Activated CD4-positive, alpha-beta T cell treated with anti-CD3 and anti-CD28 coated beads, Interleukin-2, amount 10 ng/mL, durations not matched to agents 24 days and 14 days (primary cell): ENCODE results near the gene ABHD14A. TPM values are rescaled to one million over a fixed set of nuclear protein-coding genes. Genes with fewer than 3 reads are reported as not detected.

Source experiments
- DNase-seq: peaks from one replicate; pipeline ENCODE4 v3.0.0; 2022
- H3K27ac Mint-ChIP-seq: one replicate; pipeline ENCODE4 v1.8.0; 2022; ENCODE audit warnings: mild to moderate bottlenecking, mixed read lengths
- H3K27me3 Mint-ChIP-seq: one replicate; pipeline ENCODE4 v1.8.0; 2022; ENCODE audit warnings: mixed read lengths
- H3K36me3 Mint-ChIP-seq: one replicate; pipeline ENCODE4 v1.8.0; 2022; ENCODE audit warnings: low read depth, mild to moderate bottlenecking, mixed read lengths
- H3K4me1 Mint-ChIP-seq: one replicate; pipeline ENCODE4 v1.8.0; 2021; ENCODE audit warnings: mixed read lengths
- H3K4me3 Mint-ChIP-seq: one replicate; pipeline ENCODE4 v1.8.0; 2022; ENCODE audit warnings: mild to moderate bottlenecking, moderate library complexity, mixed read lengths
- H3K9me3 Mint-ChIP-seq: one replicate; pipeline ENCODE4 v1.8.0; 2021; ENCODE audit warnings: mixed read lengths
- intact Hi-C: fragments of 100-400 bp; cut with micrococcal nuclease; formaldehyde crosslinking; loops from one replicate; pipeline ENCODE4 v1.15.1; 2023
- total RNA-seq: library from RNA; stranded (reverse); gene quantifications from 2 replicates; pipeline ENCODE4 v1.2.3, GENCODE V29; 2022

Gene ABHD14A
- total RNA-seq, 1 donor from 2014 or later: 12.3 TPM

DNA sequence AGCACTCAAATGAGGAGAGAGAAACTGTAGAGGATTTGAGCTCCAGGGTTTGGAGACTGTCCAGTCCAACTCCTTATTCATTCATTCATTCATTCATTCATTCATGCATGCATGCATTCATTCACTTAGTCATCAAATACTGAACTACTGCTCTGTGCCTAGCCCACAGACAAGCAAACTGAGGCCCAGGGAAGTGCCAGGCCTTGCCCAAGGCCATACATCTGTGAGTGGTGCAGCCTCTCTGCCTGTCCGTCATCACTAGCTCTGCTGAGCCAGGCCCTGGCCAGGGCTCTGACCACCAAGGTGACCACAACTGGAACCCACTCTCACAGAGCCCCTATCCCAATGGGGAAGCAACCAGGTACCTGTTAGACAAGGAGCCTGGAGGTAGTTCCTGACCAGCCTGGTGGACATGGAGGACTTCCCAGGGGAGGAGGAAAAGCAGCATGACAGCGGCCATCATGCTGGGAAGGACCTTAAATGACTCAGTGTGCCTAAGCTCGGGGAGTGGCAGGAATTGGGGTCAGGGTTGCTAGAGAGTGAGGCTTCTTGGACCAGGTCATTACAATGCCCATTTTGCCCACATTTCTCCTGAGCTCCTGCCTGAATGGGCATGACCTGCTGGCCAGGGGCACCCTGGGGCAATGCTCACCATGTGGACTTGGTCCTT lies 48.4 kb downstream of the ABHD14A start:
- intact Hi-C loops: no loop called here
- Mint-ChIP-seq H3K27me3 (no peaks in the 10 kb centered on the region), H3K4me1 (peaks cover 3% of the 10 kb centered on the region), H3K27ac (no peak overlapping the region), H3K4me3 (no peak overlapping the region), H3K9me3 (no peaks in the 10 kb centered on the region), H3K36me3 (no peaks in the 10 kb centered on the region)
- no peak for DNase-seq

DNA sequence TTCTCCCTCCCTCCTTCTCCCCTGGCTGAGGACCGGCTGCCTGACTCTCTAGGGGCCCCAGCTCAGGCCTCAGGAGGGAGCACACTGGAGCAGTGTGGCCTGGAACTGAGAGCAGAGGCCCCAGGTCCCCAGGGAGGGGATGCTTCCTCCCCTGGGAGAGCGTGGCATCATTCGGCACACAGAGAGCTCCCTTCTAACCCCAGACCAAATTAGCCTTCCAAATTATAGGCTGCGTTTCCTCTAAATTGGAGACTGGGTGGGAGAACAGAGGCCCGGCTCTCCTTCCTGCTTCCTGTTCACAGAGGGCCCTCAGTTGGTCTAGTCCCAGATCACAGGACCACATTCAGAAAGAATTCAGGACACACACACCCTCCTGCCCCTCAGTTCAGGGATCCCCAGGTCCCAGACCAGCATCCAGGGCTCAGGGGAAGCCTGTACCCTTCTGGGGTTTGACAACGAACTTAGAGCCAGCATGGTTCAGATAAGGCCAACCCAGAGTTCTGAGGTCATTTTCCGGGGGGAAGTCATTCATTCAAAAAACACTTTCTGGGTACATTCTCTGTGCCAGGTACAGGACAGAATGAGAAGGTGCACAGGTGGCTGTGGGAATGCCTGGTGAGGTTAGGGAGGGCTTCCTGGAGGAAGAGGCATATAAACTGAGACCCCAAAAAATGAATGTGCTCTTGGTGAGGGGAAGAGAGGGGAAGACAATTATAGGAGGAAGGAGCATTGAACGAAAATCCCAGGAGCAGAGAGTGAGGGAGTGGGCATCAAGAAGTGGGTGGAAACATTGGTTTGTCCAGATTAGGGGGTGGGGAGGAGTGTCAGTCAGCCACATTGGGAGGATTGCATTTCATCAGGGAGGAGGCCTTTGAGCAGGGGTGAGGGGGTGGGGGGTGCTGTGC lies 49.2 kb downstream of the ABHD14A start:
- Mint-ChIP-seq H3K27me3 (no peaks in the 10 kb centered on the region), H3K27ac (no peak overlapping the region), H3K4me1 (peaks cover 3% of the 10 kb centered on the region), H3K36me3 (no peaks in the 10 kb centered on the region), H3K4me3 (no peak overlapping the region), H3K9me3 (no peaks in the 10 kb centered on the region)
- intact Hi-C loops: no loop called here
- DNase-seq: no peak

DNA sequence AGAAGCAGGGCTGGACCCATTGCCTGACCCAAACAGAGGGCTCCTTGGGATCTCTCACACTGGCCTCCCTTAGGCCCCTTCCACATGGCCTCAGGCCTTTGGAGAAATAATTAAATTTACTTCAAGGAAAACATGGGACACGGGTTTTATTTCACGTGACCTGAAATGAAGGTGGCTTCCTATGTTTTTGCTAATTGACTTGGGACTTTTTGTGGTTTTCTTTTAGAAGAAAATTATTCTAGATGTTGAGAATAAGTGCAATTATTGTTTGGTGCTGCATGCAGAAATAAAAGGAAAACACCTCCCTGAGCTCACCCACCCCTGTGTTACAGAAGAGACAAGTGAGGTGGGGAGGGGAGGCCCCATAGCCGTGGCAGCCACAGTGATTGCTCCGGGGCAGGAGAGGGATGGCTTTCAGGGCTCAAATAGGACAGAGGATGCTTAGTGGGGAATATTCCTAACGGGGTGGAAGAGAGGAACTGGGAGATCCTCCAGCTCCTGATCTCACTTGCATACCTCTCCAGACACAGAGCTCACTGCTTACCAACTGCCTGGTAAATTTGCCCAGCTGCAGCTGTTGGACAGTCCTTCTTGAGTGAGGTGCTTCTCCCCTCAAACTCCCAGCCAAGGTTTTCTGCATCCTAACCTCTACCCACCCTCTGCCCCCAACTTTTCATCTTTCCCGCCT lies 50.0 kb downstream of the ABHD14A start:
- Mint-ChIP-seq H3K36me3 (no peaks in the 10 kb centered on the region), H3K27ac (no peak overlapping the region), H3K4me1 (peaks cover 3% of the 10 kb centered on the region), H3K9me3 (no peaks in the 10 kb centered on the region), H3K27me3 (no peaks in the 10 kb centered on the region), H3K4me3 (no peak overlapping the region)
- no peak for DNase-seq
- intact Hi-C loops: no loop called here

DNA sequence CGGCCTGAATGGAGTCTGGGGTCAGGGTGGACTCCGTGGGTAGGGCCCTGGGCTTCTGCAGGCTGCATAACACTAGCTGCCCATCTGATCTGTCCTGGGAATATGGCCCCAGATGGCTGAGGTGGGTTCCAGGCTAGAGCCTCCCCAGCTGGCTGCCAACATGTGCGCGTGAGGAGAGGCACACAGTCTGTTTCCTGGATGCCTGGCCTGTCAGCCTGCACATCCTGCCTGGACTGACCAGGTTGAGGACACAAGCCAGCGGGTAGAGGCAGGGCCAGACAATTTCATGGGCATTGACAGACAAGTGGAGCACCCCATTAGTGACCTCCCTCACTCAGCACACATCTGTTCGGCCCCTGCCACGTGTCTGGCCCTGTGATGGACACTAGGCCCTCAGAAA lies 50.6 kb downstream of the ABHD14A start:
- H3K36me3 Mint-ChIP-seq: no peaks in the 10 kb centered on the region
- peaks cover 3% of the 10 kb centered on the region for H3K4me1 Mint-ChIP-seq
- H3K27me3 Mint-ChIP-seq: no peaks in the 10 kb centered on the region
- H3K27ac Mint-ChIP-seq: no peak overlapping the region
- no peaks in the 10 kb centered on the region for H3K9me3 Mint-ChIP-seq
- intact Hi-C loops: no loop called here
- H3K4me3 Mint-ChIP-seq: no peak overlapping the region
- DNase-seq: no peak

DNA sequence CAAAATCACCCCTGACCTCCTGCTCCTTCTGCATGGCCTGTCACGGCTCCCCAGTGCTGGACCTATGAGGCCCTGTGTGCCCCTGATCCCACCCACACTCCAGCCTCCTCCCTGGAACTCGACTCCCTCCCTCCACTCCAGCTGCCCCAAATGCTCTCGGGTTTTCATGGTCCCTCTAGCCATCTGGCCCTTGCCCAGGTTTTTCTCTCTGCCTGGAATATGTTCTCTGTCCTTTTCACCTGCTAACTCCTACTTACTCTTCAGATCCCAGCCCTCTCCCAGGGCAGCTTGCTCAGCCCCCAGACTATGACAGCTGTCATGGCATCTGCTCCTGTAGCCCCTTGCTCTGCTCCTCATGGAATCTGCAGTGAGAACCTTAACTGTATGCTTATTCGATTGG lies 51.2 kb downstream of the ABHD14A start:
- Mint-ChIP-seq H3K27me3 (no peaks in the 10 kb centered on the region), H3K4me1 (peaks cover 3% of the 10 kb centered on the region), H3K9me3 (no peaks in the 10 kb centered on the region), H3K27ac (no peak overlapping the region), H3K36me3 (no peaks in the 10 kb centered on the region), H3K4me3 (no peak overlapping the region)
- intact Hi-C loops: no loop called here
- no peak for DNase-seq

DNA sequence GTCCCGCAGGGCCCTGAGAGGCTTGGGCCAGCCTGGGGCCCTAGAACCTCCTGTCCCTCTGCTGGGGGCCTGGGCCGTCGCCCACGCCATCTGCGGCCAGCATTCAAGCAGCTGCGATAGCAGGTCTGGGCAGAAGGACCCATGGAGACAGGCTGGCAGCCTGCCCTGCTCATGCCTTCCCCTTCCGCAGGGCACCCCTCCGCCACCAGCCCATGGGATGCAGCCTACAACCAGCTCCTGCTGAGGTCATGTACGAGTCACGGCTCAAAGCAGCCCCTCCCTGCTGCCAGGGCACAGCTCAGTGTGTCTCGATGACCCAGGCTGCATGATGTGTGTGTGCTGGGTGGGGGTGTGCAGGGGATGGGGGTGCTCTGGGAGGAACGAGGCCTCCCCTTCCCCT lies 53.7 kb downstream of the ABHD14A start:
- DNase-seq: no peak
- peaks cover 3% of the 10 kb centered on the region for H3K4me1 Mint-ChIP-seq
- no peak overlapping the region for H3K4me3 Mint-ChIP-seq
- no peaks in the 10 kb centered on the region for H3K9me3 Mint-ChIP-seq
- H3K27ac Mint-ChIP-seq: no peak overlapping the region
- H3K27me3 Mint-ChIP-seq: no peaks in the 10 kb centered on the region
- H3K36me3 Mint-ChIP-seq: no peaks in the 10 kb centered on the region
- intact Hi-C loops: no loop called here

DNA sequence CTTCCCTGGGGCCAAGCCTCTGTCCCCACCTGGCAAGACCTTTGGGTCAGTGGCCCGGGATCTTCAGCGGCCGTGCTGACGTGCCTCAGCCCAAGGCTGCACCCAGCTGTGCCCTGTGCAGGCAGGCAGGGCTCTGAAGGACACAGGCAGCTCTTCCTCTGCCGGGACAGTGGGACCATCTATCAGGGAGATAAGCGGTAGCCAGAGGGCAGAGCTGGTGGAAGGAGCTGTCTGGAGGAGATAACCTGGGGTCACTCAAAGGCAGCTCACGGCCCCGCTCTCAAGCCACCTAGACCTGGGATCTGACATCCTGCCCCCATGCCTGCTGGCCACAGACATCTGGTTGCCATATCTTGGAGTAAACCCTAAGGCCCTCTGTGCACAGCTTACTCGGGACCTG lies 54.2 kb downstream of the ABHD14A start:
- DNase-seq: no peak
- no peaks in the 10 kb centered on the region for H3K27me3 Mint-ChIP-seq
- H3K9me3 Mint-ChIP-seq: no peaks in the 10 kb centered on the region
- intact Hi-C loops: no loop called here
- H3K36me3 Mint-ChIP-seq: no peaks in the 10 kb centered on the region
- no peak overlapping the region for H3K27ac Mint-ChIP-seq
- H3K4me3 Mint-ChIP-seq: no peak overlapping the region
- peaks cover 3% of the 10 kb centered on the region for H3K4me1 Mint-ChIP-seq

DNA sequence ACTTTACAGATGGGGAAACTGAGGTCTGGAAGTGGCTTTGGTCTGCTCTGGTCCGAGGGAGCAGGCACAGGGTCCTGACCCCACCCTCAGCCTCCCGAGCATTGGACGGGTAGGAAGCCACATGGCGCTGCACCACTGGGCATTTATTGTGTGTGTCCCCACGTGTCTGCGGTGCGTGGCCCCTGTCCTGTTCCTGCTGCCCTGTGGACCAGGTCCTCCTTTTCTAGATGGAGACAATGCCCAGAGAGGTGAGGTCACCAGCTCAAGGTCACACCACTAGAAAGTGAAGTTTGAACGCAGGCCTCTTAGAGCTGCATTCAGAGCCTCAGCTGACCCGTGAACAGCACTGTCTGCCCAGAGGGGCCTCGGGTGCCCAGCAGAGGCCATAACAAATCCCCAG lies 54.7 kb downstream of the ABHD14A start:
- no peak overlapping the region for H3K27ac Mint-ChIP-seq
- DNase-seq: no peak
- H3K9me3 Mint-ChIP-seq: no peaks in the 10 kb centered on the region
- no peaks in the 10 kb centered on the region for H3K36me3 Mint-ChIP-seq
- H3K27me3 Mint-ChIP-seq: no peaks in the 10 kb centered on the region
- intact Hi-C loops: no loop called here
- no peaks in the 10 kb centered on the region for H3K4me1 Mint-ChIP-seq
- H3K4me3 Mint-ChIP-seq: no peak overlapping the region

Other genes starting within 250 kb of the ABHD14A start
- gene IQCF6, start 195.8 kb upstream of the ABHD14A start, total RNA-seq: not detected in 2 replicates
- not detected in 2 replicates for gene IQCF2, start 113.4 kb upstream of the ABHD14A start, total RNA-seq
- gene IQCF5, start 99.5 kb upstream of the ABHD14A start, total RNA-seq: not detected in 2 replicates
- not detected in 2 replicates for gene IQCF1, start 71.7 kb upstream of the ABHD14A start, total RNA-seq
- gene RRP9, start 33.2 kb upstream of the ABHD14A start, total RNA-seq: 92.3 and 95.5 TPM in 2 replicates
- 17.0 and 17.5 TPM in 2 replicates for gene PARP3, start 32.7 kb upstream of the ABHD14A start, total RNA-seq
- not detected in 2 replicates for gene GPR62, start 19.7 kb upstream of the ABHD14A start, total RNA-seq
- gene PCBP4, start 7.6 kb upstream of the ABHD14A start, total RNA-seq: 15.2 and 16.8 TPM in 2 replicates
- gene ABHD14B, start 1.0 kb upstream of the ABHD14A start, total RNA-seq: 43.2 and 45.3 TPM in 2 replicates
- gene ACY1, start 8.5 kb downstream of the ABHD14A start, total RNA-seq: 57.9 and 58.7 TPM in 2 replicates
- gene RPL29, start 20.8 kb downstream of the ABHD14A start, total RNA-seq: 1,714 and 1,721 TPM in 2 replicates
- gene DUSP7, start 81.5 kb downstream of the ABHD14A start, total RNA-seq: 33.5 and 34.0 TPM in 2 replicates
- 23.2 and 24.1 TPM in 2 replicates for gene POC1A, start 179.4 kb downstream of the ABHD14A start, total RNA-seq
- 115 and 118 TPM in 2 replicates for gene ALAS1, start 223.1 kb downstream of the ABHD14A start, total RNA-seq